ENCODE data around the gene FNIP2.
A peak's percentile ranks its signal among the peaks of the same experiment; 100 is the strongest.

The FNIP2 gene

GRCh38 chr4:158768555-158769174 lies at the start of gene FNIP2:
Gene FNIP2, plus strand, starts transcription at chr4:158769026. Its CDS starts 187 bp downstream, at chr4:158769213.
- H2AFZ ChIP-seq: peak within 1 kb of the TSS; percentile 87
- peak within 1 kb of the TSS; percentile 97 for H3K4me2 ChIP-seq (ENCODE audit: low read length)
- peak within 1 kb of the TSS; percentile 63 for H3K27ac ChIP-seq
- no peaks in the 10 kb centered on the region for H3K4me1 ChIP-seq
- H3K36me3 ChIP-seq (ENCODE audit: control insufficient read depth, insufficient read depth, low read length): no peaks in the 10 kb centered on the region
- no peaks in the 10 kb centered on the region for H3K27me3 ChIP-seq (ENCODE audit: control insufficient read depth, insufficient read depth, low read length)
- H3K9me3 ChIP-seq (ENCODE audit: control insufficient read depth, low read length): no peaks in the 10 kb centered on the region
- peak within 1 kb of the TSS; percentile 83 for H3K4me3 ChIP-seq (ENCODE audit: low read depth, low read length)
- peaks cover 2% of the 10 kb centered on the region for H3K79me2 ChIP-seq
- H3K9ac ChIP-seq: peak within 1 kb of the TSS; percentile 17
- TF ChIP-seq CTCF (IDR thresholded peaks at IDR 0.05): no peak

- no peaks in the 10 kb centered on the region for H3K27me3 ChIP-seq (ENCODE audit: control insufficient read depth, insufficient read depth, low read length)
- no peaks in the 10 kb centered on the region for H3K36me3 ChIP-seq (ENCODE audit: control insufficient read depth, insufficient read depth, low read length)
- no peak overlapping the region for H3K27ac ChIP-seq
- H3K4me2 ChIP-seq (ENCODE audit: low read length): no peak overlapping the region
- H3K9me3 ChIP-seq (ENCODE audit: control insufficient read depth, low read length): no peaks in the 10 kb centered on the region
- H2AFZ ChIP-seq: no peak overlapping the region
- TF ChIP-seq CTCF (IDR thresholded peaks at IDR 0.05): no peak
- no peak overlapping the region for H3K9ac ChIP-seq
- peaks cover 4% of the 10 kb centered on the region for H3K79me2 ChIP-seq
- H3K4me1 ChIP-seq: no peaks in the 10 kb centered on the region
- no peak overlapping the region for H3K4me3 ChIP-seq (ENCODE audit: low read depth, low read length)
These were observed 47.1 kb upstream of the FNIP2 start for GRCh38 chr4:158721680-158722079.

- peak overlapping the region; percentile 77 for H3K4me3 ChIP-seq (ENCODE audit: low read depth, low read length)
- no peaks in the 10 kb centered on the region for H3K4me1 ChIP-seq
- no peak for TF ChIP-seq CTCF (IDR thresholded peaks at IDR 0.05)
- H3K27me3 ChIP-seq (ENCODE audit: control insufficient read depth, insufficient read depth, low read length): no peaks in the 10 kb centered on the region
- peak overlapping the region; percentile 78 for H3K27ac ChIP-seq
- H3K9ac ChIP-seq: no peak overlapping the region
- peak overlapping the region; percentile 70 for H3K4me2 ChIP-seq (ENCODE audit: low read length)
- peak overlapping the region; percentile 97 for H2AFZ ChIP-seq
- no peaks in the 10 kb centered on the region for H3K36me3 ChIP-seq (ENCODE audit: control insufficient read depth, insufficient read depth, low read length)
- no peaks in the 10 kb centered on the region for H3K9me3 ChIP-seq (ENCODE audit: control insufficient read depth, low read length)
- H3K79me2 ChIP-seq: peaks cover 4% of the 10 kb centered on the region
These were observed 46.4 kb upstream of the FNIP2 start for GRCh38 chr4:158722291-158722916.

GRCh38 chr4:158722917-158723793 lies 45.7 kb upstream of the FNIP2 start, which contains the start of gene PPID:
Gene PPID, minus strand, starts transcription at chr4:158723396. Its CDS starts 108 bp downstream, at chr4:158723288.
- Histone ChIP-seq H3K4me2 (ENCODE audit: low read length) (peak within 1 kb of the TSS; percentile 70), H2AFZ (peak within 1 kb of the TSS; percentile 97), H3K9me3 (ENCODE audit: control insufficient read depth, low read length) (no peaks in the 10 kb centered on the region), H3K79me2 (peaks cover 4% of the 10 kb centered on the region), H3K4me3 (ENCODE audit: low read depth, low read length) (peak within 1 kb of the TSS; percentile 77), H3K9ac (no peak within 1 kb of the TSS), H3K36me3 (ENCODE audit: control insufficient read depth, insufficient read depth, low read length) (no peaks in the 10 kb centered on the region), H3K27me3 (ENCODE audit: control insufficient read depth, insufficient read depth, low read length) (no peaks in the 10 kb centered on the region), H3K27ac (peak within 1 kb of the TSS; percentile 78), H3K4me1 (no peaks in the 10 kb centered on the region)
- no peak for TF ChIP-seq CTCF (IDR thresholded peaks at IDR 0.05)

Data from parathyroid adenoma (tissue), 2 donors.